HepG2 (cell line): Measurements from ENCODE around the gene C1R. TPM values are rescaled to one million over a fixed set of nuclear protein-coding genes. Genes with fewer than 3 reads are reported as not detected.

Experiments
- ATAC-seq: fragments of 200-7000 bp; cut with Tn5 transposase; 3 replicates; pipeline ENCODE4 v1.9.1; 2020; ENCODE audit warnings: mild to moderate bottlenecking, moderate library complexity
- BruUV-seq: library from RNA; stranded (reverse); fragments of 400-500 nt; replicated peaks from 2 replicates; lab custom pipeline; 2021; lab: Mats Ljungman, UMichigan
- CTCF ChIA-PET: fragments of 300-600 bp; formaldehyde crosslinking; extraction: SDS; loops from one replicate; lab custom pipeline; 2021; ENCODE audit warnings: low total read pairs, inconsistent platforms, low intra/inter-chr PET ratio; lab: Yijun Ruan, JAX
- POLR2A ChIA-PET: fragments of 350-600 bp; sonication (Branson Sonifier 250); formaldehyde crosslinking; loops from one replicate; lab custom pipeline; 2020; ENCODE audit warnings: antibody characterized with exemption, inconsistent platforms; lab: Yijun Ruan, JAX
- DNase-seq: peaks from one replicate; pipeline ENCODE4 v3.0.0-alpha.2; 2015; ENCODE audit warnings: low spot score
- FAIRE-seq: peaks from 3 replicates; lab custom pipeline; 2011; peaks lifted over from hg19 to GRCh38; lab: Jason Lieb, UNC
- H2AFZ ChIP-seq: one replicate; pipeline ENCODE4 v1.6.1; 2011; ENCODE audit warnings: low read length, inconsistent platforms
- H3K27ac ChIP-seq: fragments of 300-600 bp; 3 replicates; pipeline ENCODE4 v1.8.0; 2011; ENCODE audit warnings: mixed run types, mild to moderate bottlenecking, mixed read lengths, low read length, inconsistent platforms; ENCODE audit not compliant: insufficient read depth; ENCODE audit errors: extremely low read length
- H3K27me3 ChIP-seq, 2 experiments: fragments of 200-600 bp in 1 of 2; 2 replicates in 1 of 2; 3 replicates in 1 of 2; pipeline versions ENCODE4 v1.6.0 to v1.8.0; 2011; ENCODE audit warnings: low read length in 2 of 2, mild to moderate bottlenecking in 2 of 2, moderate library complexity in 2 of 2, inconsistent platforms in 1 of 2; ENCODE audit not compliant: insufficient read depth in 2 of 2, control insufficient read depth in 1 of 2
- H3K36me3 ChIP-seq, 2 experiments: fragments of 200-600 bp in 1 of 2; replicated peaks in 1 of 2; 2 replicates in 1 of 2; 3 replicates in 1 of 2; pipeline versions ENCODE4 v1.5.1 to v1.8.0; 2011; ENCODE audit warnings: low read length in 2 of 2, inconsistent platforms in 1 of 2; ENCODE audit not compliant: insufficient read depth in 2 of 2, control insufficient read depth in 1 of 2
- H3K4me1 ChIP-seq: 2 replicates; pipeline ENCODE4 v1.5.1; 2012; ENCODE audit warnings: low read length, inconsistent platforms; ENCODE audit not compliant: insufficient read depth
- H3K4me2 ChIP-seq: 2 replicates; pipeline ENCODE4 v1.6.0; 2011; ENCODE audit warnings: low read depth, low read length, inconsistent platforms
- H3K4me3 ChIP-seq, 3 experiments: fragments of 200-600 bp in 1 of 3; sonication (generic), shearing (Covaris generic) in 1 of 3; replicated peaks in 1 of 3; 2 replicates each; pipeline ENCODE4 v1.5.1; 2011 to 2016; ENCODE audit warnings: low read length in 3 of 3, inconsistent platforms in 2 of 3, low read depth in 2 of 3, mild to moderate bottlenecking in 2 of 3, control low read depth in 1 of 3, mixed read lengths in 1 of 3; ENCODE audit not compliant: insufficient read depth in 1 of 3
- H3K79me2 ChIP-seq: one replicate; pipeline ENCODE4 v1.6.1; 2011; ENCODE audit warnings: low read length, inconsistent platforms; ENCODE audit not compliant: insufficient read depth
- H3K9ac ChIP-seq: 2 replicates; pipeline ENCODE4 v1.6.0; 2011; ENCODE audit warnings: mild to moderate bottlenecking, low read depth, low read length, inconsistent platforms; ENCODE audit not compliant: insufficient read depth
- H3K9me3 ChIP-seq: 2 replicates; pipeline ENCODE4 v1.5.1; 2012; ENCODE audit warnings: mild to moderate bottlenecking, low read length
- H4K20me1 ChIP-seq: 2 replicates; pipeline ENCODE4 v1.6.0; 2011; ENCODE audit warnings: inconsistent platforms, mild to moderate bottlenecking, low read length, moderate library complexity; ENCODE audit not compliant: insufficient read depth
- RELA ChIP-seq: sonication (generic); formaldehyde crosslinking; IDR thresholded peaks from 2 replicates; pipeline ENCODE4 v1.4.0; 2020; ENCODE audit warnings: missing genetic modification reagents
- TBL1XR1 ChIP-seq: fragments of 150-350 bp; IDR thresholded peaks from 2 replicates; pipeline ENCODE4 v1.6.1; 2014; ENCODE audit warnings: borderline replicate concordance, low read length; ENCODE audit not compliant: partially characterized antibody
- UBTF ChIP-seq: sonication (generic); formaldehyde crosslinking; IDR thresholded peaks from 2 replicates; pipeline ENCODE4 v1.4.0; 2020; ENCODE audit warnings: mild to moderate bottlenecking, missing genetic modification reagents
- ZMYM2 ChIP-seq: sonication (generic); formaldehyde crosslinking; IDR thresholded peaks from 2 replicates; pipeline ENCODE4 v1.8.0; 2022; ENCODE audit warnings: mild to moderate bottlenecking, missing genetic modification reagents
- ZNF564 ChIP-seq: sonication (generic); formaldehyde crosslinking; IDR thresholded peaks from 2 replicates; pipeline ENCODE4 v1.8.1; 2023; ENCODE audit warnings: mild to moderate bottlenecking, missing genetic modification reagents
- ZNF720 ChIP-seq: sonication (generic); formaldehyde crosslinking; IDR thresholded peaks from 2 replicates; pipeline ENCODE4 v1.4.0; 2020; ENCODE audit warnings: missing genetic modification reagents
- WGBS: methylation state at CpG from one replicate; pipeline ENCODE4 v1.1.6; 2017; ENCODE audit warnings: low lambda C conversion rate; 5-methylcytosine and 5-hydroxymethylcytosine counted together
- in situ Hi-C: cut with HindIII; loops from 2 replicates; pipeline ENCODE4 v1.10.0; 2017; ENCODE audit warnings: low pct_unique_long_range_greater_than_20kb; ENCODE audit not compliant: extremely low pct_ligation_motif_present
- intact Hi-C: fragments of 100-400 bp; cut with micrococcal nuclease; formaldehyde crosslinking; loops from one replicate; pipeline ENCODE4 v1.10.0; 2022; ENCODE audit not compliant: unreplicated experiment
- polyA plus RNA-seq, 8 experiments: library from polyadenylated mRNA; depleted of rRNA in 3 of 8; stranded (reverse) in 7 of 8; unstranded in 1 of 8; fragments of >200 nt; fragmentation: Illumina TruSeq in 4 of 8; extraction: Trizol in 4 of 8; gene quantifications; 2 replicates each; pipeline versions ENCODE4 v1.2.1 to v1.2.3, GENCODE V29; 2011 to 2016; ENCODE audit warnings: low read depth in 4 of 8, missing spikeins in 1 of 8, mixed read lengths in 1 of 8; ENCODE audit not compliant: insufficient read depth in 1 of 8
- total RNA-seq, 5 experiments: library from RNA; depleted of rRNA; stranded (reverse); fragments of >200 nt; fragmentation: Illumina TruSeq; extraction: Trizol; gene quantifications; 2 replicates each; pipeline ENCODE4 v1.2.3, GENCODE V29; 2016; ENCODE audit warnings: low read depth in 1 of 5

The C1R gene
- total and polyA plus RNA-seq, 2 of the 13 experiments (the other 11 are each of a cell fraction or from before 2014, with no cell fraction given), result 3.5 to 6.5 TPM

- BruUV-seq, result no TSS peak
- CTCF ChIA-PET, result no interaction called here
- peaks cover 12% of the 10 kb centered on the region; the same call in 1 of the 2 replicates for H3K9me3 ChIP-seq
- POLR2A ChIA-PET, result no interaction called here
- H3K27me3 ChIP-seq, result no peaks in the 10 kb centered on the region
- H3K4me3 ChIP-seq, result no peak overlapping the region
- TF ChIP-seq ZNF564, result no peak
- TF ChIP-seq ZNF720 (CRISPR knock-in tag), result no peak
- TF ChIP-seq UBTF (CRISPR knock-in tag), result no peak
- no peak for DNase-seq
- H3K27ac ChIP-seq, result no peak overlapping the region
- H3K9ac ChIP-seq, result no peak overlapping the region
- no peak for FAIRE-seq
- ATAC-seq, result no peak
- WGBS, result 91% methylated on average over 6 of the region's 14 CpGs
- H3K4me2 ChIP-seq, result no peak overlapping the region
- H3K79me2 ChIP-seq, result no peaks in the 10 kb centered on the region
- no peaks in the 10 kb centered on the region for H4K20me1 ChIP-seq
- peaks cover 25% of the 10 kb centered on the region for H3K4me1 ChIP-seq
- H2AFZ ChIP-seq, result no peak overlapping the region
- intact Hi-C loops, result no loop called here
- no peaks in the 10 kb centered on the region for H3K36me3 ChIP-seq
- in situ Hi-C loops, result no loop called here
Measured at GRCh38 chr12:7081037-7081436, 11.2 kb downstream of the C1R start.

GRCh38 chr12:7079826-7080125, 12.5 kb downstream of the C1R start:
- intact Hi-C loops, result loop anchor here (2.0 kb wide), 1 partner anchor 19 kb away; the partner anchor contains the start of gene C1S
- CTCF ChIA-PET, result no interaction called here

More at GRCh38 chr12:7079826-7080125, 12.5 kb downstream of the C1R start:
- Histone ChIP-seq H3K36me3 (no peaks in the 10 kb centered on the region), H3K27me3 (no peaks in the 10 kb centered on the region), H3K4me3 (no peak overlapping the region), H2AFZ (no peak overlapping the region), H3K9me3 (peaks cover 8% of the 10 kb centered on the region; the same call in 1 of the 2 replicates), H3K27ac (peak overlapping the region; percentile 38), H3K4me2 (peak overlapping the region; percentile 33; the same call in 1 of the 2 replicates), H4K20me1 (no peaks in the 10 kb centered on the region), H3K9ac (no peak overlapping the region), H3K4me1 (peaks cover 25% of the 10 kb centered on the region), H3K79me2 (no peaks in the 10 kb centered on the region)
- POLR2A ChIA-PET, result interaction anchor here (0.7 to 0.8 kb wide), 2 partner anchors 11 to 136 kb away, joined by 3 read pairs; partner anchors contain the start of genes C12orf57 and RNU7-1
- no TSS peak for BruUV-seq
- TF ChIP-seq RELA (CRISPR knock-in tag) (no peak), TBL1XR1 (no peak), ZMYM2 (CRISPR knock-in tag) (peak; percentile 0; the same call in 1 of the 2 replicates)
- DNase-seq, result no peak
- no peak for ATAC-seq
- in situ Hi-C loops, result no loop called here
- FAIRE-seq, result no peak
